ENCODE data around the gene DYNC2LI1.

GRCh38 chr2:43832457-43832856 lies 58.6 kb downstream of the DYNC2LI1 start:
- TF ChIP-seq EZH2 (IDR thresholded peaks at IDR 0.05), result no peak
- TF ChIP-seq CTCF (IDR thresholded peaks at IDR 0.05), result no peak

Measured in neural progenitor cell (in vitro differentiated cells).